Nephron progenitor cell (in vitro differentiated cells): Measurements from ENCODE around the gene SLC4A1.

Source experiments
- DNase-seq: peaks from one replicate; pipeline ENCODE4 v3.0.0; 2021
- H3K27ac Mint-ChIP-seq: 2 replicates; pipeline ENCODE4 v1.8.0; 2021; ENCODE audit warnings: mild to moderate bottlenecking, moderate library complexity, mixed read lengths
- H3K27me3 Mint-ChIP-seq: 2 replicates; pipeline ENCODE4 v1.8.0; 2021; ENCODE audit warnings: mild to moderate bottlenecking, low read depth, mixed read lengths; ENCODE audit not compliant: poor library complexity
- H3K36me3 Mint-ChIP-seq: 2 replicates; pipeline ENCODE4 v1.8.0; 2021; ENCODE audit warnings: low read depth, mixed read lengths
- H3K4me1 Mint-ChIP-seq: 2 replicates; pipeline ENCODE4 v1.8.0; 2021; ENCODE audit warnings: mixed read lengths
- H3K4me3 Mint-ChIP-seq: 2 replicates; pipeline ENCODE4 v1.8.0; 2021; ENCODE audit warnings: mild to moderate bottlenecking, moderate library complexity, mixed read lengths
- H3K9me3 Mint-ChIP-seq: 2 replicates; pipeline ENCODE4 v1.8.0; 2021; ENCODE audit warnings: mild to moderate bottlenecking, moderate library complexity, mixed read lengths
- TF ChIP-seq, protein P1 (sequence below): fragments of 200-600 bp; sonication (generic); IDR thresholded peaks from 2 replicates; pipeline ENCODE4 v1.5.0; 2021; ENCODE audit warnings: antibody characterized with exemption

The SLC4A1 gene

DNA sequence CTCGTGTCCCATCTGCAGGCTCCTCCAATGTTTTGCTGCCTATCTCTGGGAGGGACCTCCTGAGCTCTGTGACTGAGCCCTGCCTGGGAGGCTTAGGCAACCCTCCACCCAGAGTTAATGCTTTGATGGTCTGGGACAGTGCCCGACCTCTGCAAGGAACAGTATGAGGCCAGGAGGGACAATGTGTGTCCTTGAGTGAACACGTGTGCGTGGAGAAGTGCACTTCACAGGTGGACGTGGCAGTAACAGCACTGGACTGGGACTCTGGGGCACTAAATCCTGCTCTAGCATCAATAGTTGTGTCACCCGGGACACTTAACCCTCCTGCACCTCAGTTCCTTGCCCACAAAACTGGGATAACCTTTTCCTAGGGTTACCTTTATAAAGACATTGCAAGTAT, 53.0 kb downstream of the SLC4A1 start:
- TF ChIP-seq, protein P1, sequence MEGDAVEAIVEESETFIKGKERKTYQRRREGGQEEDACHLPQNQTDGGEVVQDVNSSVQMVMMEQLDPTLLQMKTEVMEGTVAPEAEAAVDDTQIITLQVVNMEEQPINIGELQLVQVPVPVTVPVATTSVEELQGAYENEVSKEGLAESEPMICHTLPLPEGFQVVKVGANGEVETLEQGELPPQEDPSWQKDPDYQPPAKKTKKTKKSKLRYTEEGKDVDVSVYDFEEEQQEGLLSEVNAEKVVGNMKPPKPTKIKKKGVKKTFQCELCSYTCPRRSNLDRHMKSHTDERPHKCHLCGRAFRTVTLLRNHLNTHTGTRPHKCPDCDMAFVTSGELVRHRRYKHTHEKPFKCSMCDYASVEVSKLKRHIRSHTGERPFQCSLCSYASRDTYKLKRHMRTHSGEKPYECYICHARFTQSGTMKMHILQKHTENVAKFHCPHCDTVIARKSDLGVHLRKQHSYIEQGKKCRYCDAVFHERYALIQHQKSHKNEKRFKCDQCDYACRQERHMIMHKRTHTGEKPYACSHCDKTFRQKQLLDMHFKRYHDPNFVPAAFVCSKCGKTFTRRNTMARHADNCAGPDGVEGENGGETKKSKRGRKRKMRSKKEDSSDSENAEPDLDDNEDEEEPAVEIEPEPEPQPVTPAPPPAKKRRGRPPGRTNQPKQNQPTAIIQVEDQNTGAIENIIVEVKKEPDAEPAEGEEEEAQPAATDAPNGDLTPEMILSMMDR = no peak
- no peak for DNase-seq
- Mint-ChIP-seq H3K27ac (no peak overlapping the region), H3K27me3 (peaks cover 2% of the 10 kb centered on the region), H3K4me1 (peaks cover 55% of the 10 kb centered on the region), H3K4me3 (no peak overlapping the region), H3K9me3 (no peaks in the 10 kb centered on the region), H3K36me3 (peaks cover 37% of the 10 kb centered on the region)

GRCh38 chr17:44214230-44214494, 53.8 kb downstream of the SLC4A1 start:
- Mint-ChIP-seq H3K27me3 (peaks cover 3% of the 10 kb centered on the region), H3K9me3 (no peaks in the 10 kb centered on the region), H3K36me3 (peaks cover 44% of the 10 kb centered on the region), H3K27ac (no peak overlapping the region), H3K4me1 (peaks cover 57% of the 10 kb centered on the region), H3K4me3 (no peak overlapping the region)
- TF ChIP-seq, protein P1 = no peak
- DNase-seq = no peak

GRCh38 chr17:44213403-44214229, 54.3 kb downstream of the SLC4A1 start:
- no peaks in the 10 kb centered on the region for H3K9me3 Mint-ChIP-seq

GRCh38 chr17:44212507-44213402, 55.2 kb downstream of the SLC4A1 start:
- Mint-ChIP-seq H3K4me1 (peaks cover 55% of the 10 kb centered on the region), H3K4me3 (peak overlapping the region; percentile 38), H3K9me3 (no peaks in the 10 kb centered on the region), H3K27me3 (peaks cover 3% of the 10 kb centered on the region), H3K36me3 (peaks cover 52% of the 10 kb centered on the region), H3K27ac (peak overlapping the region; percentile 92)
- DNase-seq = no peak
- TF ChIP-seq, protein P1 = no peak

More at GRCh38 chr17:44213403-44214229, 54.3 kb downstream of the SLC4A1 start:
- DNase-seq = no peak
- Mint-ChIP-seq H3K27ac (no peak overlapping the region), H3K4me1 (peaks cover 57% of the 10 kb centered on the region), H3K4me3 (no peak overlapping the region), H3K27me3 (peaks cover 3% of the 10 kb centered on the region), H3K36me3 (peaks cover 47% of the 10 kb centered on the region)
- TF ChIP-seq, protein P1 = no peak

DNA sequence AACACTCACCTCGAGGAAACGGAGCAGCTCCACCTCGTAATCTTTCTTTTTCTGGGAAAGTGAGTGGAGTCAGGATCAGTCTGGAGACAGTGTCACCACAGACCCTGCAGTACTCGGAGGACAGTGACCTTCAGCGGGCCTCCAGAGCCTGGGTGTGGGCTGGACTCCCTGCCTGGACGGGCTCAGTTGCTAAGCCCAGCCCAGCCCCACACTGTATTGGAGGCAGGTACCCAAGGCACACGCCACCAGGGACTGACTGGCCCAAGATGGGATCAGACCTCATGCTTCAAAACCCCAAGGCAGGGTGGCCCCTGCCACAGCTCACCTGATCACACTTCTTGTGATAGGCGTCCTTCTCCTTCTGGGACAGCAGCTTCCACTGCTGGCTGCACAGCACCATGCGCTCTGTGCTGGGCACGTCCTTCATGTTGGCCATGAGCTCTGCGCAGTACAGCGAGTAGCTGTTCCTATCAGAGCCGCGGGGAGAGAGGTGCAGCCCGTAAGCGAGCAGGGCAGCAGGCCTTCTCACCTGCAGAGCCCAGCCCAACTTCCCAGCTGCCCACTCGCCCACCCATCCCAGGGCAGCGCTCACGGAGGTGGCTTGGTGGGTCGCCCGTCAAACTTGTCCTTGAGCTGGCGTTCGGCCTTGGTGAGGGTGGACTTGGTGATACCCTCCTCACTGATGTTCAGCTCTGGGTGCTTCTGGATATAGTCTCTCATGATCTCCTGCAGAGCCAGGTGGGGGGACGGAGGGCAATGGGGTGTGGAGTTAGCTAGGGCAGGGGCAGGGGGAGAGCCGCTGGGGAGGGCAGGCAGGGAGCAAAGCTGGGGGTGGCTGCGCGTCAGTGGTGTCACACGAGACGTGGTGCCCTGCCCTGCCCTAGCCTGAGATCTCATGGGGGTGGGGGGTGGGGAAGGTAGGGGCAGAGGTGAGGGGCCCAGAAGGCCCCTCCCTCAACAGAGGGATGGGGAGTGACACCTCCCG, 56.4 kb downstream of the SLC4A1 start:
- Mint-ChIP-seq H3K4me3 (no peak overlapping the region), H3K27ac (peak overlapping the region; percentile 68), H3K27me3 (peaks cover 3% of the 10 kb centered on the region), H3K9me3 (no peaks in the 10 kb centered on the region), H3K36me3 (peaks cover 52% of the 10 kb centered on the region), H3K4me1 (peaks cover 43% of the 10 kb centered on the region)
- TF ChIP-seq, protein P1 = no peak
- DNase-seq = no peak
